GM23338 (cell line): ENCODE results near the gene ASTN1. TPM values are rescaled to one million over a fixed set of nuclear protein-coding genes. Genes with fewer than 3 reads are reported as not detected.

ENCODE experiments used
- ATAC-seq: fragments of 200-7000 bp; cut with Tn5 transposase; 3 replicates; pipeline ENCODE4 v1.9.1; 2020
- DNase-seq: peaks from one replicate; pipeline ENCODE4 v3.0.0-alpha.2; 2015; ENCODE audit warnings: low spot score
- H2AFZ ChIP-seq: fragments of 200-600 bp; sonication (generic); 2 replicates; pipeline ENCODE4 v1.8.0; 2016; ENCODE audit warnings: antibody characterized with exemption, mild to moderate bottlenecking, moderate library complexity
- H3F3A ChIP-seq: fragments of 200-600 bp; sonication (generic); replicated peaks from 2 replicates; pipeline ENCODE4 v1.8.0; 2017; ENCODE audit warnings: antibody characterized with exemption, mixed run types, low read depth
- H3K27ac ChIP-seq: fragments of 200-600 bp; sonication (generic); 2 replicates; pipeline ENCODE4 v1.6.1; 2016; ENCODE audit warnings: low read depth
- H3K27me3 ChIP-seq: fragments of 200-600 bp; sonication (generic); 2 replicates; pipeline ENCODE4 v1.8.0; 2016; ENCODE audit warnings: mild to moderate bottlenecking, mixed run types, moderate library complexity; ENCODE audit not compliant: insufficient read depth
- H3K36me3 ChIP-seq: fragments of 200-600 bp; sonication (generic); 2 replicates; pipeline ENCODE4 v1.8.0; 2016; ENCODE audit warnings: mild to moderate bottlenecking; ENCODE audit not compliant: insufficient read depth
- H3K4me1 ChIP-seq: fragments of 200-600 bp; sonication (generic); 2 replicates; pipeline ENCODE4 v1.8.0; 2016; ENCODE audit warnings: mild to moderate bottlenecking, moderate library complexity; ENCODE audit not compliant: insufficient read depth
- H3K4me2 ChIP-seq: fragments of 200-600 bp; sonication (generic); 2 replicates; pipeline ENCODE4 v1.7.1; 2017; ENCODE audit warnings: mixed run types
- H3K4me3 ChIP-seq: fragments of 200-600 bp; sonication (generic); 2 replicates; pipeline ENCODE4 v1.6.1; 2016; ENCODE audit warnings: mixed run types
- H3K79me2 ChIP-seq: fragments of 200-600 bp; sonication (generic); replicated peaks from 2 replicates; pipeline ENCODE4 v1.8.0; 2017; ENCODE audit warnings: mild to moderate bottlenecking; ENCODE audit not compliant: insufficient read depth
- H3K9me2 ChIP-seq: fragments of 200-600 bp; sonication (generic); 2 replicates; pipeline ENCODE4 v1.8.0; 2017; ENCODE audit not compliant: insufficient read depth
- H4K20me1 ChIP-seq: fragments of 200-600 bp; sonication (generic); replicated peaks from 2 replicates; pipeline ENCODE4 v1.8.0; 2017; ENCODE audit warnings: mild to moderate bottlenecking; ENCODE audit not compliant: insufficient read depth
- H3K27ac Mint-ChIP-seq: 2 replicates; pipeline ENCODE4 v1.8.0; 2020; ENCODE audit warnings: inconsistent platforms, mild to moderate bottlenecking, moderate library complexity, mixed read lengths
- H3K27me3 Mint-ChIP-seq: 3 replicates; pipeline ENCODE4 v1.8.0; 2022; ENCODE audit warnings: low read depth, mild to moderate bottlenecking, moderate library complexity, mixed read lengths, inconsistent platforms; ENCODE audit not compliant: insufficient read depth, poor library complexity
- H3K36me3 Mint-ChIP-seq: 3 replicates; pipeline ENCODE4 v1.8.0; 2021; ENCODE audit warnings: low read depth, mild to moderate bottlenecking, inconsistent platforms, moderate library complexity, mixed read lengths
- H3K4me1 Mint-ChIP-seq: 3 replicates; pipeline ENCODE4 v1.8.0; 2020; ENCODE audit warnings: mild to moderate bottlenecking, inconsistent platforms, mixed read lengths
- H3K4me3 Mint-ChIP-seq: 3 replicates; pipeline ENCODE4 v1.8.0; 2021; ENCODE audit warnings: moderate library complexity, mild to moderate bottlenecking, inconsistent platforms, mixed read lengths
- H3K9me3 Mint-ChIP-seq: 3 replicates; pipeline ENCODE4 v1.8.0; 2020; ENCODE audit warnings: moderate library complexity, mild to moderate bottlenecking, inconsistent platforms, mixed read lengths
- CREB1 ChIP-seq: fragments of 250-450 bp; sonication (Bioruptor Pico); IDR thresholded peaks from 2 replicates; pipeline ENCODE4 v1.5.0; 2020; ENCODE audit warnings: low read depth, mild to moderate bottlenecking, moderate library complexity
- CTCF ChIP-seq, 2 experiments: fragments of 200-600 bp in 1 of 2; sonication (generic) in 1 of 2; conservative IDR thresholded peaks; 2 replicates each; pipeline versions ENCODE4 v1.5.1 to v1.6.1; 2016 to 2017; ENCODE audit warnings: antibody characterized with exemption in 2 of 2, low read depth in 2 of 2, mild to moderate bottlenecking in 2 of 2, moderate library complexity in 1 of 2
- ETS1 ChIP-seq: IDR thresholded peaks from 2 replicates; pipeline ENCODE4 v1.6.1; 2016; ENCODE audit warnings: antibody characterized with exemption
- EZH2 ChIP-seq: fragments of 200-600 bp; sonication (generic); IDR thresholded peaks from one replicate; pipeline ENCODE4 v1.8.0; 2017; ENCODE audit warnings: antibody characterized with exemption, mild to moderate bottlenecking, low read depth; ENCODE audit not compliant: unreplicated experiment
- EZH2phosphoT487 ChIP-seq: fragments of 200-600 bp; sonication (generic); IDR thresholded peaks from one replicate; pipeline ENCODE4 v1.8.1; 2018; ENCODE audit warnings: antibody characterized with exemption; ENCODE audit not compliant: unreplicated experiment
- JUNB ChIP-seq: IDR thresholded peaks from one replicate; pipeline ENCODE4 v1.6.1; 2016; ENCODE audit warnings: antibody characterized with exemption; ENCODE audit not compliant: unreplicated experiment
- NANOG ChIP-seq: IDR thresholded peaks from 2 replicates; pipeline ENCODE4 v1.6.1; 2016; ENCODE audit warnings: antibody characterized with exemption, borderline replicate concordance
- POLR2AphosphoS5 ChIP-seq: IDR thresholded peaks from 2 replicates; pipeline ENCODE4 v1.6.1; 2016; ENCODE audit warnings: antibody characterized with exemption, low read depth
- REST ChIP-seq: IDR thresholded peaks from one replicate; pipeline ENCODE4 v1.6.1; 2018; ENCODE audit warnings: antibody characterized with exemption; ENCODE audit not compliant: unreplicated experiment
- STAT1 ChIP-seq: IDR thresholded peaks from one replicate; pipeline ENCODE4 v1.6.1; 2016; ENCODE audit warnings: antibody characterized with exemption; ENCODE audit not compliant: unreplicated experiment
- ZNF114 ChIP-seq: fragments of 250-450 bp; sonication (Bioruptor Pico); IDR thresholded peaks from 2 replicates; pipeline ENCODE4 v1.5.0; 2020; ENCODE audit warnings: mild to moderate bottlenecking, moderate library complexity
- ZNF331 ChIP-seq: fragments of 250-450 bp; sonication (Bioruptor Pico); IDR thresholded peaks from 2 replicates; pipeline ENCODE4 v1.5.0; 2020; ENCODE audit warnings: low read depth, mild to moderate bottlenecking, moderate library complexity
- ZNF462 ChIP-seq: fragments of 250-450 bp; sonication (Bioruptor Pico); IDR thresholded peaks from 2 replicates; pipeline ENCODE4 v1.5.0; 2020; ENCODE audit warnings: mild to moderate bottlenecking, moderate library complexity
- polyA plus RNA-seq: library from polyadenylated mRNA; unstranded; fragments of >200 nt; fragmentation: Nextera tagmentation; extraction: Ambion mirVana; gene quantifications from 2 replicates; pipeline ENCODE4 v1.2.1, GENCODE V29; 2016
- total RNA-seq: library from RNA; depleted of rRNA; stranded (reverse); fragments of >200 nt; shearing (Covaris generic); gene quantifications from 2 replicates; pipeline ENCODE4 v1.2.3, GENCODE V29; 2014

ASTN1 gene
- total and polyA plus RNA-seq, 2 experiments from 2014 or later, result 2.0 to 5.2 TPM

GRCh38 chr1:176961678-176962077, 202.8 kb downstream of the ASTN1 start:
- H3K4me2 ChIP-seq, result no peak overlapping the region
- no peak for TF ChIP-seq ZNF114 (CRISPR knock-in tag)
- TF ChIP-seq STAT1, result no peak
- TF ChIP-seq JUNB, result no peak
- TF ChIP-seq CREB1 (CRISPR knock-in tag), result no peak
- TF ChIP-seq NANOG, result no peak
- no peak for TF ChIP-seq EZH2phosphoT487
- TF ChIP-seq REST, result no peak
- TF ChIP-seq EZH2, result no peak
- TF ChIP-seq ETS1, result no peak
- no peak for TF ChIP-seq POLR2AphosphoS5
- TF ChIP-seq ZNF331, result no peak
- no peak for TF ChIP-seq CTCF (conservative IDR thresholded peaks at IDR 0.05; ENCODE audit: low read depth in 2 of 2)
- no peak for TF ChIP-seq ZNF462
- Mint-ChIP-seq H3K27ac (no peak overlapping the region), H3K36me3 (no peaks in the 10 kb centered on the region), H3K9me3 (no peaks in the 10 kb centered on the region; the same call in 2 of the 3 replicates), H3K4me1 (peaks cover 14% of the 10 kb centered on the region; the same call in 2 of the 3 replicates), H3K4me3 (no peak overlapping the region), H3K27me3 (peaks cover 2% of the 10 kb centered on the region)
- H3K27ac ChIP-seq, result no peak overlapping the region
- no peaks in the 10 kb centered on the region for H3K79me2 ChIP-seq
- H3K4me1 ChIP-seq, result peaks cover 5% of the 10 kb centered on the region; the same call in 1 of the 2 replicates
- no peak overlapping the region for H3K4me3 ChIP-seq
- H3K9me2 ChIP-seq, result no peaks in the 10 kb centered on the region
- H3K27me3 ChIP-seq, result no peaks in the 10 kb centered on the region
- H4K20me1 ChIP-seq, result no peaks in the 10 kb centered on the region
- no peaks in the 10 kb centered on the region for H3K36me3 ChIP-seq
- DNase-seq (no peak), ATAC-seq (no peak)
- no peak overlapping the region for H2AFZ ChIP-seq
- H3F3A ChIP-seq, result no peaks in the 10 kb centered on the region
